GM18499 (cell line): ENCODE data around the gene MAP2K2.

Experiments used
- ATAC-seq: cut with Tn5 transposase; IDR thresholded peaks from one replicate; pipeline ENCODE4 v1.9.1; 2021; ENCODE audit warnings: moderate number of reproducible peaks; ENCODE audit not compliant: insufficient read depth, unreplicated experiment

The MAP2K2 gene

GRCh38 chr19:4051175-4052101 is 72.5 kb downstream of the MAP2K2 start:
- ATAC-seq = no peak

- ATAC-seq = no peak
These were observed 74.5 kb downstream of the MAP2K2 start for GRCh38 chr19:4049432-4049831.

GRCh38 chr19:4046946-4047683 is 76.8 kb downstream of the MAP2K2 start:
- ATAC-seq = no peak

- no peak for ATAC-seq
These were observed 77.6 kb downstream of the MAP2K2 start for GRCh38 chr19:4046362-4046691.

- no peak for ATAC-seq
These were observed 78.1 kb downstream of the MAP2K2 start for GRCh38 chr19:4045597-4046361.

GRCh38 chr19:4044990-4045465 is 78.9 kb downstream of the MAP2K2 start:
- ATAC-seq = no peak

- no peak for ATAC-seq
These were observed 79.8 kb downstream of the MAP2K2 start for GRCh38 chr19:4043966-4044715.

GRCh38 chr19:4043401-4043800 is 80.5 kb downstream of the MAP2K2 start:
- ATAC-seq = no peak

- ATAC-seq = no peak
These were observed 81.2 kb downstream of the MAP2K2 start for GRCh38 chr19:4042731-4043082.

- ATAC-seq = no peak
These were observed 81.7 kb downstream of the MAP2K2 start for GRCh38 chr19:4042064-4042730.
